SK-MEL-5 (cell line): ENCODE data around the gene C22orf15. TPM values are rescaled to one million over a fixed set of nuclear protein-coding genes. Genes with fewer than 3 reads are reported as not detected.

Experiments
- DNase-seq: peaks from one replicate; pipeline ENCODE4 v3.0.0-alpha.2; 2016; ENCODE audit warnings: low read depth, low spot score
- in situ Hi-C: cut with HindIII; loops from 2 replicates; pipeline ENCODE4 v1.10.0; 2016; ENCODE audit warnings: low sequenced_read_pairs, high pct_unique_total_duplicates, low pct_unique_long_range_greater_than_20kb
- total RNA-seq: library from RNA; depleted of rRNA; stranded (reverse); fragments of >200 nt; shearing (Covaris generic); gene quantifications from 2 replicates; pipeline ENCODE4 v1.2.3, GENCODE V29; 2014

C22orf15 gene
- total RNA-seq, 1 experiment from 2014 or later = not detected

GRCh38 chr22:23764899-23765881 is 2.4 kb downstream of the C22orf15 start:
- no peak for DNase-seq
- in situ Hi-C loops = no loop called here

GRCh38 chr22:23767303-23767672 is 4.5 kb downstream of the C22orf15 start:
- in situ Hi-C loops = no loop called here
- DNase-seq = no peak

DNA sequence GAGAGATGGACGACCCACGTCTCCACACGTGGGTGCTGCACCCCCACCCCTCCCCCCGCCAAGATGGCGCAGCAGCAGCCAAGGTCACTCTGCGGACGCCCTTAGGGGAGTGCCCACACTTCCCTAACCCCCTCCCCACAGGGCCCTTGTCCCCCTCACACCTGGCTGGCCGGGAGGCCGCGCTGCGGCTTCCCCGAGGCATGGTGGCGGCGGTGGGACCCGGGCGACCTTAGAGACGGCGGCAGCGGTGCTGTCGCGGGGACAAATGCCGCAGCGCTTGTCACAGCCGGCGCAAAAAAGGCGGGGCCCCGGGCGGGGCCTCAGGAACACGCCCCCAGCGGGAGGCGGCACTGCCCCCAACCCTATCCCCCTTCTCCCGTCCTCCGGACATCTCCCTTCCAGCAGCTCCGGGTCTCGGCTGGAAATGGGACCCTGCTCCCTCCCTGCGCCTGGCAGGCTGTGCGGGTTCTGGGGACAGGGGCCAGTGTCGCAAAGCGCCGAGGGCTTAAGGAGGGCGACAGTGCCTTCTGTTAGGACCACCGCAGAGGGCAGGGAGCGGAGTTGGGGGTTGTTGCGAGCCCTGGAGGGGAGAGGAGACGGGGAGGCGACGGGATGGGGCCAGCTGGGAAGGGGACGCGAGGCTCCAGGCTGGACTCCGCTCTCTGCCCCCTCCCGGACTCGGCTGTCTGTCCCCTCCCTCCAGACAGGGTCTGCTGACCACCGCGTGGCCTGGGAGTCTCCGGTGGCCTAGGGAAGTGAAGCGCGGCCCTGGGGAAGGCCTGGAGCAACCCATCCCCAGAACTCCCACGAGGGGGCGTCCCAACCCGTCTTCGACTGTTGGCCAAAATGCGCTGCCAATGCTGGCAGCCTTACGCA is 5.1 kb downstream of the C22orf15 start, which contains the start of gene CHCHD10:
Gene CHCHD10, minus strand, starts transcription at position 300 of the 876 bp plus-strand sequence. Its CDS starts 98 bp downstream, at position 202.
- peak; percentile 91 for DNase-seq
- in situ Hi-C loops = no loop called here

DNA sequence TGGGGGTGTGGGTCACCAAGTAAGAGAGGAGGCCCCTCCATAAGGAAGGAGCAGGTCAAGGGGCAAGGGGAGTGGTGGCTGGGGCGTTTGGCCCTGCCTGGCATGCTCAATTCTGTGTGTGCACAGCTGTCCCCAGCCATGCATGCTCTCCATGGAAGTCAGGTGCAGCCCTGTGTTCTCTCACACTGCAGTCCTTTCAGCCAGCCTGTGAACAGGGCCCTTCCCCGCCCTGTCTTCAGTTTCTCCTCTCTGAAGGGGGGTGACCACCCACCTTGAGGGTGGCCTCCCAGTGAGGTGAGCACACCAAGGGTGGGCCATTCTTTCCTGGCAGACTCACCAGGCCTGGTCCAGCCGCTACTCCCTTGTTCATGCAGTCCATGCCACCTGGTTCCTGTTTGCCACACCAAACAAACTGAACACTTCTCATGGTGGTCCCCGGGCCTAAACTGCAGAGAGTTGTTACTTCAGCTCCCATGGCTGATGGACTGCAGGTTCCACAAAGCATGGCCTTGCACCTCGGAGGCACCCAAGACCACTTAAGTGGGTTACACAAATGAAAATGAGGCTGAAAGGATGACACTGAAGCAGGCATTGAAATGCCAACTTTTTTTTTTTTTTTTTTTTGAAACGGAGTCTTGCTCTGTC is 6.7 kb downstream of the C22orf15 start:
- in situ Hi-C loops = no loop called here
- DNase-seq = no peak

DNA sequence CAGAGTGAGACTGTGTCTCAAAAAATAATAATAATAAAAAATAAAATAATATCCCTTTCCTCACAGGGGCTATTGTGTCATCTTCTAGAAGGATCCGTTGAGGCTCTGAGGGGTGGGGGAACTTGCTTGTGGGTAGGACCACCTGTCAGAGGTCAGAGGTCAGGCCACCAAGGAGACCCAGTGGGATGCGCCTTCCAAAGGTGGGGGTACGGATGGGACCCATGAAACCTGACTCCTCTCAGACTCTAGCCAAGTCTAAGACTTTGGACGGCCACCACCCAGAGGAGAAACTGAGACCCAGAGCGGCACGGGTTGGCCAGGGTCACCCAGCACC is 9.5 kb downstream of the C22orf15 start:
- no peak for DNase-seq
- in situ Hi-C loops = no loop called here

- no peak for DNase-seq
- in situ Hi-C loops = no loop called here
Observed at GRCh38 chr22:23772649-23773473, 10.1 kb downstream of the C22orf15 start, which contains the start of gene MMP11. TSS of gene MMP11 (plus strand) at chr22:23772849. CDS start at chr22:23772871, 22 bp downstream.

GRCh38 chr22:23773483-23774113 is 10.8 kb downstream of the C22orf15 start:
- in situ Hi-C loops = no loop called here

DNA sequence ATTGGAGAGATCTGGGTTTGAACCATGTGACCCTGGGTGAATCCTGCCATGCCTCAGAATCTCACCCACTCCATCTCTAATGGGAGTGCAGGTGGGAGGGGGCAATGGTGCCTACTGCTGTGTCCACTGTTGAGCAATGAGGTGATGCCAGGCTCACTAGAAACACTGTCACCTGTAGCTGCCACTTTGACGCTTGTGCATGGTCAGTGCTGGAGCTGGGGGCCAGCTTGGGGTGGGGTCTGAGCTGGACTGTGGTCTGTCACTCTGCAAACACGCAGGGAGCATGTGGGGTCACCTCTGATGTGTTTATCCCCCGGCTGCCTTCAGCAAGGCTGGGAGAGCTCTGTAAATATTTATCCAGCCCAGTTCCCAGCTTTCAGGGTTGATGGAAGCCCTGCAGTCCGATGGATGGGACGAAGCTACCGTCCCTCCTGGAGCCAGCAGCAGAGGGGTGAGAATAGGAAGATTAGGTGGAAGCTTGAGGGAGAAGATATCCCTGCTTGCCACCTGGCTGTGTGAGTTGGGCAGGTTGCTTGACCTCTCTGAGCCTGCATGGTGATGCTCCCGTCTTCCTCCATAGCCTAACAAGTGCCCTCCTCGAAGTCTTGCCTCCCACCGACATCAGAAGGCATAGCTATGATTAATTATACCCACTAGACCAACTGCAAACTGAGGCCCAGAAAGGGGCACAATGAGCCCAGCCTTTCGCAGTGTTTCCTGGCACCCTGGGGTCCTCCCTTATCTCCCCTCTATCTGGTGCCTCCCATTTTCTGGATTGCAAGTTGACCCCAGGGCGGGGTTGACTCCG is 11.5 kb downstream of the C22orf15 start:
- no peak for DNase-seq
- in situ Hi-C loops = no loop called here

More at GRCh38 chr22:23773483-23774113, 10.8 kb downstream of the C22orf15 start:
- no peak for DNase-seq

- no peak for DNase-seq
- in situ Hi-C loops = no loop called here
Observed at GRCh38 chr22:23774922-23775436, 12.2 kb downstream of the C22orf15 start.

- in situ Hi-C loops = no loop called here
- DNase-seq = peak; percentile 40
Observed at GRCh38 chr22:23775779-23776375, 13.1 kb downstream of the C22orf15 start.

DNA sequence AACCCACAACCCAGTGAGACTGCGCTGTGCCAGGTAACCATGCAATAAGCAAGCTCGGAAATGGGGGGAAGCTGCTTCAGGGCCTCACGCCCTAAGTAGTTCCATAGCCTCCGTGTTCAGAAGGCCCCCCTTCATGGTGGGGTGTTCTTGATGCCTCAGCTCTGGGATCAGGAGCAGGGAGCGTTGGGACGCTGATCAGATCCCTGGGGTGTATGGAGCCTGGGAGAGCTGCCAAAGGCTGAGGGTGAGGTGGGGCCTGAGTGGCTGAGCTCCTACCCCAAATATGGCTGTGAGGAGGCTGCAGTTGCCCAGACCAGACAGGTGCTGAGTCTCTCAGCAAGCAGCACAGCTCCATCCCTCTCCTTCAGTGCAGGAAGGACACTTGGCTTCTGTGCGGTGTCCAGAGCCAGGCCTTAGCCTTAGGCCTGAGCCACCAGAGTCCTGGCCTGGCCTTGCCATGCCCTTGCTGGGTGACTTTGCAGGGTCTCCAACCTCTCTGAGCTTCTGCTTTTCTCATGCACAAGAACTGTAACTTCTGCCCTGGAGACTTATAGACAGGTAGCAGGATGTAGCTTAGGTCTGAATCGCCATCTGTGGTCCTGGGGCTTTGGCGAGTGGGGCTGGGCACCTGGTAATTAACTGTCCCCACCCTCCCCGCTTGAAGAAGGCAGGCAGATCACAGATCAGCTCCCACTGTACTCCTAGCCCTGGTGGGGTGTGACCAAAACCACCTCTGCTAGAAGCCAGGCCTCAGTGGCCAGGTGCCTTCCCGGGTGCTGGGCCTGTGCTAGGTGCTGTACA is 15.2 kb downstream of the C22orf15 start:
- in situ Hi-C loops = no loop called here

DNA sequence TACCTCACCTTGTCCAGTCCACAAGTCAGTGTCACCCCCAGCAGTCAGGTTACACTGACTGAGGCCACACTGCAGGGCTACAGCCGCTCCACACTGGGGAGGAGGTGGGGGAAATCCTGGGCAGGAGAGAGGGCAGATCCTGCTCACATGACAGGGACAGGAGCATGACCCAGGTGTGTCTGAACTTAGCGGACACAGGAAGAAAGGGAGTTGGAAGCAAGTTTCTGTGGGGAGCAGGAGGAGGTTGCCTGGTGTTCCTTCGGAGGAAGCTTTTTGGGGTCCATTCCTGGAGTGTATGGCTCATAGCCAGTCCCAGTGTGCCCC is 15.7 kb downstream of the C22orf15 start:
- in situ Hi-C loops = no loop called here
- DNase-seq = no peak

More for the DNA sequence above, 15.2 kb downstream of the C22orf15 start:
- no peak for DNase-seq

DNA sequence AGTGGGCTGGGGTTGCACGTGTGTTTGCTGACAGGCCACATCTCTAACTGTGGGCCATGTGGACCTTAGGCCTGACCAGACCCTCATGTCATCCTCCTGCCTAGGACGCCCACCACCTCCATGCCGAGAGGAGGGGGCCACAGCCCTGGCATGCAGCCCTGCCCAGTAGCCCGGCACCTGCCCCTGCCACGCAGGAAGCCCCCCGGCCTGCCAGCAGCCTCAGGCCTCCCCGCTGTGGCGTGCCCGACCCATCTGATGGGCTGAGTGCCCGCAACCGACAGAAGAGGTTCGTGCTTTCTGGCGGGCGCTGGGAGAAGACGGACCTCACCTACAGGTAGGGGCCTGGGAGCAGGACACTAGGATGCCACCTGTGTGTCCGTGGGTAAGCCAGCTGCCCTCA is 16.3 kb downstream of the C22orf15 start:
- no peak for DNase-seq
- in situ Hi-C loops = no loop called here

DNA sequence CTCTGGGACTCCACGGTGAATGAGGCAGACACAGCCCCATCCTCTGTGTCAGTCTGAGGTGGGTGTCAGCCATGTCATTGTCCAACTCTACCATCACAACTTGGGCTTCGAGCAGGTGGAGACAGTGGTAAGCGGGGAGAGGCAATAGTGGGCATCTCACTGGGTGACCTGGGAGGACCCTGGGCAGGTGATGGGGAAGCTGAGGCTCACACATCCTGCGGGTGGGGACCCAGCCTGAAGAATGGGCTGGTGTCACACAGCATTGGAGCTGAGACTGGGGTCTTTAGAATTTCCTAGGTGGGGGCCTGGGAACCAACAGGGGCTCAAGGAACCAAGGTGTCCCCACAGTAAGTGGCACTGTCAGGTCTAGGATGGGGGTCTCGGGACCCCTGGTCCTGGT is 16.9 kb downstream of the C22orf15 start:
- in situ Hi-C loops = no loop called here
- DNase-seq = no peak
